Neutrophil (primary cell): ENCODE measurements around the gene MYOC.

Experiments
- H3K27ac ChIP-seq: fragments of 200-600 bp; sonication (generic); 2 replicates; pipeline ENCODE4 v1.5.1; 2016; ENCODE audit warnings: mild to moderate bottlenecking, moderate library complexity
- H3K27me3 ChIP-seq: fragments of 200-600 bp; sonication (generic); 2 replicates; pipeline ENCODE4 v1.6.0; 2016; ENCODE audit warnings: mild to moderate bottlenecking
- H3K36me3 ChIP-seq: fragments of 200-600 bp; sonication (generic); 2 replicates; pipeline ENCODE4 v1.5.1; 2017
- H3K4me1 ChIP-seq, 2 experiments: fragments of 200-600 bp in 1 of 2; sonication (generic) in 1 of 2; 1 replicate in 1 of 2; 2 replicates in 1 of 2; pipeline versions ENCODE4 v1.5.1 to v1.6.1; 2013 to 2016; ENCODE audit warnings: low read depth in 1 of 2, low read length in 1 of 2, mild to moderate bottlenecking in 1 of 2, moderate library complexity in 1 of 2; ENCODE audit not compliant: control insufficient read depth in 1 of 2, insufficient read depth in 1 of 2
- H3K4me3 ChIP-seq, 2 experiments: fragments of 200-600 bp in 1 of 2; sonication (generic) in 1 of 2; 1 replicate in 1 of 2; 2 replicates in 1 of 2; pipeline ENCODE4 v1.5.1; 2013 to 2016; ENCODE audit warnings: low read depth in 1 of 2, low read length in 1 of 2, mild to moderate bottlenecking in 1 of 2, moderate library complexity in 1 of 2
- H3K9me3 ChIP-seq: fragments of 200-600 bp; sonication (generic); 2 replicates; pipeline ENCODE4 v1.5.1; 2016
- CTCF ChIP-seq: fragments of 200-600 bp; sonication (generic); IDR thresholded peaks from 2 replicates; pipeline ENCODE4 v1.5.1; 2016; ENCODE audit warnings: antibody characterized with exemption

The MYOC gene

DNA sequence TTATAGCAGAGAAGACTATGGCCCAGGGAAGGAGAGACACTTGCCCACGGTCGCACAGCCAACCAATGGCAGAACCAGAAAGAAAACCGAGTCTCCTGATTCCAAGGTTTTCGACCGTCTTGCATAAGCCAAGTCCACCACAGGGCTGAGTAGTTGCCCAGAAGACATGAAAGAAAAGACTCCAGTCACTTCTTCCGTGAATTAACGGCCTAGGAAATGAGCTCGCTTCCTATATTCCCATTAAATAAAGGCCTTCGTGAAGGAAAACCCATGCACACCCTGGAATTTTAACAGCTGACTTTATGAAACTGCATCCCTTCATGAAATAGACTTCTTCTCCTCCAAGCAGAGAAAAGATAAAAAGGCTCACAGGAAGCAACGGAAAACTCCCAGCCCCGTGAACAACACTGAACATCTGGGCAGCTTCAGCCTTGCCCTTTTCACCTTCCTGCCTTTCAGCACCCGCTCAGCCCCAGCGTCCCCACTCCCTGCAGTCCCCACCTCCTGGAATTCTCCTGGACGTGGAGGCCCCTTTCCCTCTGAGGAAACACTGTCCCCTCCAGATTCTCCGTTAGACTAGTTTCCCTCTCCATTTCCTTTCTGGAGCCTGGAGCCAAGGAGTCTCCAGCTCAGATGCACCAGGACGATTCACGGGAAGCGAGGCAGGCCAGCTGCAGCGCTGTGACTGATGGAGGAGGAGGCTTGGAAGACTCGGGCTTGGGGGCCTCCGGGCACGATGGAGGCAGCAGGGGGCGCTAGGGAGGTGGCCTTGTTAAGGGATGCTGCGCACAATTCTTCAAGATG lies 2.7 kb upstream of the MYOC start:
- Histone ChIP-seq H3K4me1 (peaks cover 0 to 4% of the 10 kb centered on the region in 2 experiments), H3K36me3 (no peaks in the 10 kb centered on the region), H3K27me3 (peaks cover 37% of the 10 kb centered on the region), H3K4me3 (no peak overlapping the region), H3K27ac (no peak overlapping the region), H3K9me3 (no peaks in the 10 kb centered on the region)
- no peak for TF ChIP-seq CTCF

DNA sequence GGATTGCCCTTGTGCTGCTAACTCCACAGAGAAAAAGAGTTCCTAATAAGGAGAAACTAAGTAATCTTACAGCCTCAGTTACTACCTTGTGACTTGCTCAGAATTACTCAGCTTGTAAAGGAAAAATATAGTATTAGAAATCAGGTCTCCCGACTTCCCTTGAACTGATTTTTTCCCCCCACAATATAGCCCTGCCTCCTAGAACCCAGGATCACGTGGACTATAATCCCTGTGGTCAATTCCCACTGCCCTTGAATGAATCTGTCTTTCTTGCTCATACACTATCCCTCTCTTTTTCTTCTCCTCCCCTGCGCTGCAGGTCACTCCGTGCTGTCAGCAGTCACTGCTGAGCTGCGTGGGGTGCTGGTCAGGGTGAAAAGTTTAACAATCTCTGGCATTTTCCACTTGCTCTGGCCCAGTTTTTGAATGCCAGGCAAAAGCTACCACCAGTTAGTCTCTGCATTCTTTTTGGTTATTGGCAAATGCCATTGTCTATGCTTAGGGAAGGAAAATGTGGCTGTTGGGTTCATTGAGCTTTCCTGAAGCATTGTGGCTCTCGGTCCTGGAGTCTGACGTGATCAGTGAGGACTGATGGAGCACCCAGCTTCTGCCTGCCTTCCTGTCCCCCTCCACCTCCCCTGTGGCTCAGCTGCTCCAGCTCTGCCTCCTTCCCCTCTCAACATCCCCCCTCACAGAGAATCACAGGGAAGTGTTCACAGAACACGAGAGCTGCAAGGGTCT lies 1.9 kb upstream of the MYOC start:
- Histone ChIP-seq H3K27me3 (peaks cover 37% of the 10 kb centered on the region), H3K9me3 (no peaks in the 10 kb centered on the region), H3K4me3 (no peak overlapping the region), H3K36me3 (no peaks in the 10 kb centered on the region), H3K27ac (no peak overlapping the region), H3K4me1 (peaks cover 0 to 4% of the 10 kb centered on the region in 2 experiments)
- TF ChIP-seq CTCF, result no peak

DNA sequence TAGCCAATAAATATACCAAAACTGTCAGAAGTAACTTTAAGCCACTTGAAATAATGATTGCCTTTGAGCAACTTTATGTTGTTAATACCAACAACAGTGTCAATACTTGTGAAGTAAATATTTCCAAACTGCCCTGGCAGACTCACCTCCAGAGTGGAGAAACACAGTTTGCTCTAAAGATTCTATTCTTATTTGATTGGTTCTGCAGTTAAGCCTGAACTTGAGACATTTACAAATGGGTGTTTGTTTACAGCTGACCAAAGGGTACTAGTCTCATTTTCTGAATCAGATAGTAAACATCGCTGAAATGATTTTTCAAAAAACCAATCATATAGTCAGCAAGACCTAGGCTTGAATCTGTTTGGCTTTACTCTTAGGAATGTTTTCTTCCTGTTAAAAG lies 1.3 kb upstream of the MYOC start:
- Histone ChIP-seq H3K4me1 (peaks cover 0 to 4% of the 10 kb centered on the region in 2 experiments), H3K27ac (no peak overlapping the region), H3K9me3 (no peaks in the 10 kb centered on the region), H3K27me3 (peaks cover 37% of the 10 kb centered on the region), H3K4me3 (no peak overlapping the region), H3K36me3 (no peaks in the 10 kb centered on the region)
- no peak for TF ChIP-seq CTCF

- TF ChIP-seq CTCF, result no peak
- no peaks in the 10 kb centered on the region for H3K27me3 ChIP-seq
- H3K4me1 ChIP-seq, result peaks cover 38 to 41% of the 10 kb centered on the region in 2 experiments
- H3K27ac ChIP-seq, result no peak overlapping the region
- no peaks in the 10 kb centered on the region for H3K9me3 ChIP-seq
- H3K36me3 ChIP-seq, result no peaks in the 10 kb centered on the region
- no peak overlapping the region for H3K4me3 ChIP-seq
These were observed 6.3 kb downstream of the MYOC start for GRCh38 chr1:171646249-171646560.

GRCh38 chr1:171645553-171646248 lies 6.8 kb downstream of the MYOC start:
- Histone ChIP-seq H3K27me3 (no peaks in the 10 kb centered on the region), H3K4me3 (no peak overlapping the region), H3K27ac (no peak overlapping the region), H3K4me1 (peaks cover 38 to 42% of the 10 kb centered on the region in 2 experiments), H3K9me3 (no peaks in the 10 kb centered on the region), H3K36me3 (no peaks in the 10 kb centered on the region)
- no peak for TF ChIP-seq CTCF
